HG02623 (cell line): ENCODE results near the gene UNC5B.

Source experiments
- ATAC-seq: cut with Tn5 transposase; IDR thresholded peaks from one replicate; pipeline ENCODE4 v1.9.1; 2021; ENCODE audit warnings: moderate library complexity; ENCODE audit not compliant: unreplicated experiment

The UNC5B gene

GRCh38 chr10:71336632-71337031, 124.3 kb downstream of the UNC5B start:
- ATAC-seq = no peak

DNA sequence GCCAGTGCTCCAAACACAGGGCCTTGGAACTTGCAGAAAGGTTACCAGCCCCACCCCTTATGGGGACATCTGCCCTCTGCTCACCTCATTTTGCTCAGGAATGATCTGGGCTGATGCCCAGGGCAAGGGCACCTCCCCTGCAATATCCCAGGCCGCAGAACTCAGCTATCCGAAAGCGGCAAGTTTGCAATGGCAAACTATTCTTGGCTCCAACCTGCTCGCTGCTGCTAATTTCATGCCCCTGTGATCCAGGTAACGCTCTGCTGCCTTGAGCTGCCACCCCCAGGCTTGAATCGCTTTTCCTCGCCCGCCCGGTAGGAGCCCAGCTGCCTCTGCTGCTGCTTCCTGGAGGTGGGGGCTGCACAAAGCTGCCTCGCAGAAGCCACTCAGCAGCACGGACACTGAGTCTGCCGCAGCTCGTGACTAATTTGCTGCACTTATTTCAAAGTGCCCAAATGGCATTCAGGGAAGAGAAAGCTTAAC, 124.9 kb downstream of the UNC5B start:
- no peak for ATAC-seq

DNA sequence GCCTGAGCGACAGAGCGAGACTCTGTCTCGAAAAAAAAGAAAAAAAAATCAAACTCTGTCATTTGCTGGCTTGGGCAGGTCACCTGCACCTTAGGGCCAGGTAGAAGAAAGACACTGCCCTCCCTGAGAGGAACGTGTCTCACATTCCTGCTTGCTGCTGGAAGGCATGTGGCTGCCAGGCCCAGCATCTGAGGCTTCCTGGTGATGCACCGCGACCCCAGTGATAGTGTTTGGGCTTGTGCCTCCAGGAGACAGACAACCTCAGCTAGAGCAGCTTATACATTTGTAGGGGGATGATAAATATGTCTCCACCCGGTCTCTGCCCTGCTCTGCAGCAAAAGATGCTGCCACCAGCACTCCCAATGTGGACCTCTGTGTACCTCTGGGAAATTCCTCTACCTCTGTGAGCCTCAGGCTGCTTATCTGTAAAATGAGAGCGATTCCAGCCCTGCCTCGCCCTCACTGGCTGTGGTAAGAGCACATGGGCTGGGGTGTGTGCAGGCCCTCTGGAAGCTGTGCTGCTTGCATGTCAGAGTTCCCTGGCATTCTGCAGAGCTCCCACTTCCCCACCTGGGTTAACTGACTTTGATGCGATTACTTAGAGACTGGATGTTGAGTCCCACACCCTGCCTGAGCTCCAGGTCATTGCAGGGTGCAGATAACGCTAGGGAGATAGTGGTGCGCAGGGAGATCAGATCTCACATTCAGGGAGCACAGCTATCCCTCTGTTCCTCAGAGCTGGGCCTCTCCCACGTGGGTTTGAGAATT, 126.5 kb downstream of the UNC5B start:
- no peak for ATAC-seq

GRCh38 chr10:71339796-71340589, 127.6 kb downstream of the UNC5B start:
- ATAC-seq = no peak

DNA sequence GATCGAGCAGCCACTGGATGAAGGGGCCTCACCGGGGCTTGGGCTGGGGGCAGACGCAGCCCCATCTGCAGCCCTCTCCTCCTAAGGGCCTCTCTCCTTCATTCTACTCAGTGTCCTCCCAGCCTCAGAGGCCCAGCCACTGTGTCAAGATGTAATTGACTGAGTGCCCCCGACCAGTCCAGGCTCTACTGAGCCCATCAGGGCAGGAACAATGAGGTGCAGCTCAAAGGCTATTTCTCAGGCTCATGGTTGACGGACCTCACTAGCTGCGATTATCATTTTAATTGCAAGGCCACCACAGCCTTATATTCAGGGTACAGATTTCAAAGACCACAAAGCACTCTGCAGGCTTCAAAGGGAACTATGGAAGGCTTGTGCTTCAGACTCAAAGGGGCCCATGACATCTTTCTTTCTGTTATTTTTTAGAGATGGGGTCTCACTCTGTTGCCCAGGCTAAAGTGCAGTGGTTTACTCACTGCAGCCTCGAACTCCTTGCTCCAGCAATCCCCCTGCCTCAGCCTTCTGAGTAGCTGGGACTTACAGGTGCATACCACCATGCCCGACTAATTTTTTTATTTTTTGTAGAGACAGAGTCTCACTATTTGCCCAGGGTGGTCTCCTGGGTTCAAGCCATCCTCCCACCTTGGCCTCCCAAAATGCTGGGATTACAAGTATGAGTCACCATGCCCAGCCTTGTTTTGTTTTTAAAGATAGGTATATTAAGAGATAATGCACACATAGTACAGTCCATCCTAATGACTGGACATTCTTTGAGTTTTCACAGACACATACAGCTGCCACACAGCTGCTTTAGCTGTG, 130.4 kb downstream of the UNC5B start:
- ATAC-seq = no peak

- ATAC-seq = no peak
Observed at GRCh38 chr10:71343392-71343773, 131.0 kb downstream of the UNC5B start.

DNA sequence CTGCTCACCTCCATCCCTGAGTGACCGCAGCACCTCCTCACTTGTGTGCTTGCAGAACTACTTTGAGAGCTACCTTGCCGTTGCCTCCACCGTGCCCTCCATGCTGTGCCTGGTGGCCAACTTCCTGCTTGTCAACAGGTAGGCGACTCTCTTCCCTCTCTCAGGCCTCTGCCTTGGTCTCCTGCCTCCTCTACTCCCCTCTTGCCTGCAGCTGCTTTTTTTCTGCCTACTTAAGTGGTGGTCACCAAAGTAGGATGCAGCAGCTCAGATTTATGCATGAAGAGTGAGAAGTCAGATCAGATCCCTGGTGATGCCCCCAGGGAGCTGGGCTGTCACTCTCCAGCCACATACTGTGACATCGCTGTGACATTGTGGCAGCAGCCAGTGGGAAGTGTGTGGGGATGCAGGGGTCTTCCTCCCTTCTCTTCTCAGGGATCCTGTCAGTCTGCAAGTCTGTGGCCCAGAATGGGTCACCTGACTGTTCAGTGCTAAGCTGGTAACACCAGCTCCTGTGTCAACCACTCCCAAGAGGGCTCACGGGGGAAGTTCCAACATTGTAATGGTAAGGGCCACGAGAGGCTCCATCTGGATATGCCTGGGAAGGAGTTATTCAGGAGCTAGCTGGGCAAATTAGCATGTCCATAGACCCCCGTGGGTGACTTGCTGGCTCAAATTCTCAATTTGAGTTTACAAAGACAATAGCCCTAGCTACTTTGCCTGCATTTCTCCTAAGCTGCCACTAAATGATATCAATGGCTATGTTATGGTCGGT, 132.0 kb downstream of the UNC5B start:
- ATAC-seq = no peak

DNA sequence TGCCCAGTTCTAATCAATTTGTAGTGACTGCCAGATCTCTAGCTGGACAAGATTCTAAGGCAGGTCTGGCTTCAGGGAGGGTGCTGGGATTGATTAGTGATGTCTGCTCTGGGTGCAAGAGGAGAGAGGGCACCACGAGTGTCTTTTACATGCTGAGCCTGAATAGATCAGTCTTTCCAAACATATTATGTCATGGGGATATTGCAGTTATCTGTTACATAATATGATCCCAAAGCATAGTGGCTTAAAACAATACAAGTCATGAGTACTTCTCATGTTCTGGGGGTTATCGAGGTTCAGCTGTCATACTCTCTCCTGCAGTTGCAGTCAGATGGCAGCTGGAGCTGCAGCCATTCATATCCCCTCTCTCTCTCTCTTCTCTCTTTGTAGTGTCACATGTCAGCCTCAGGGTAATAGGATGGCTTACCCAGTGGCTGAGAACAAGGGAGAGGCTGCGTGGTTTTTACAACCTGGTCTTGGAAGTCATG, 132.7 kb downstream of the UNC5B start:
- no peak for ATAC-seq

- no peak for ATAC-seq
Observed at GRCh38 chr10:71345694-71346093, 133.3 kb downstream of the UNC5B start.

GRCh38 chr10:71346731-71347130, 134.4 kb downstream of the UNC5B start:
- no peak for ATAC-seq

GRCh38 chr10:71347587-71348395, 135.4 kb downstream of the UNC5B start:
- no peak for ATAC-seq

- ATAC-seq = no peak
Observed at GRCh38 chr10:71348850-71349249, 136.5 kb downstream of the UNC5B start.

- ATAC-seq = no peak
Observed at GRCh38 chr10:71349406-71349805, 137.0 kb downstream of the UNC5B start.

GRCh38 chr10:71351087-71351486, 138.7 kb downstream of the UNC5B start:
- ATAC-seq = no peak

GRCh38 chr10:71351628-71352319, 139.4 kb downstream of the UNC5B start:
- no peak for ATAC-seq
